ENCODE results near the gene ASB4. TPM values are rescaled to one million over a fixed set of nuclear protein-coding genes. Genes with fewer than 3 reads are reported as not detected.
A peak's percentile ranks its signal among the peaks of the same experiment; 100 is the strongest.

Gene ASB4
- polyA plus RNA-seq, 1 experiment: 0.06 TPM

DNA sequence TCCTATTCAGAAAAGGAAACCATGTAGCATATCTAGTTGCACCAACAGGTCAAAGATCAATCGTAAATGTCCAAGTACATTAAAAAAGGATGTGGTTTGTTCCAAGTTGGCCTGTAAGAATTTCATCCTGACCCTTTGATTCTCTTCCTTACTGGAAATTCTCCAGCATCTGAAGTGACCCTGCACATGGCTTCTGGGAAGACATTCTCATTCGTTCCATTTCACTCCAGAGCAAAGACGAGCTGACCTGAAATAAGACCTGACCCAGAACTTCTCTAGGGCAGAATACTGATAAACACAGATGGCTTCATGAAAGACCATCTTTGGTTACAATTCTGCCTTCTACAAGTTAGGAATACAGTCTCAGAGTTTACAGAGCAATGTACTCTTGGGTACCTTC lies 39.8 kb downstream of the ASB4 start:
- Histone ChIP-seq H3K27me3 (ENCODE audit: control insufficient read depth, insufficient read depth, low read length) (no peaks in the 10 kb centered on the region), H3K9me3 (ENCODE audit: control insufficient read depth, insufficient read depth, low read length) (no peaks in the 10 kb centered on the region), H3K4me3 (ENCODE audit: low read depth, low read length) (no peak overlapping the region), H3K27ac (ENCODE audit: low read depth, low read length) (no peak overlapping the region)
- POLR2A ChIA-PET: no interaction called here
- DNase-seq (ENCODE audit: low read depth, low spot score): no peak
- TF ChIP-seq, protein P1, sequence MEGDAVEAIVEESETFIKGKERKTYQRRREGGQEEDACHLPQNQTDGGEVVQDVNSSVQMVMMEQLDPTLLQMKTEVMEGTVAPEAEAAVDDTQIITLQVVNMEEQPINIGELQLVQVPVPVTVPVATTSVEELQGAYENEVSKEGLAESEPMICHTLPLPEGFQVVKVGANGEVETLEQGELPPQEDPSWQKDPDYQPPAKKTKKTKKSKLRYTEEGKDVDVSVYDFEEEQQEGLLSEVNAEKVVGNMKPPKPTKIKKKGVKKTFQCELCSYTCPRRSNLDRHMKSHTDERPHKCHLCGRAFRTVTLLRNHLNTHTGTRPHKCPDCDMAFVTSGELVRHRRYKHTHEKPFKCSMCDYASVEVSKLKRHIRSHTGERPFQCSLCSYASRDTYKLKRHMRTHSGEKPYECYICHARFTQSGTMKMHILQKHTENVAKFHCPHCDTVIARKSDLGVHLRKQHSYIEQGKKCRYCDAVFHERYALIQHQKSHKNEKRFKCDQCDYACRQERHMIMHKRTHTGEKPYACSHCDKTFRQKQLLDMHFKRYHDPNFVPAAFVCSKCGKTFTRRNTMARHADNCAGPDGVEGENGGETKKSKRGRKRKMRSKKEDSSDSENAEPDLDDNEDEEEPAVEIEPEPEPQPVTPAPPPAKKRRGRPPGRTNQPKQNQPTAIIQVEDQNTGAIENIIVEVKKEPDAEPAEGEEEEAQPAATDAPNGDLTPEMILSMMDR (IDR thresholded peaks at IDR 0.05; ENCODE audit: low read depth, low read length): no peak
- CTCF ChIA-PET: interaction anchor here (5.2 to 17.2 kb wide), 5 partner anchors 14 to 163 kb away, joined by 50 to 641 read pairs (median 77); no protein-coding TSS in a partner anchor

DNA sequence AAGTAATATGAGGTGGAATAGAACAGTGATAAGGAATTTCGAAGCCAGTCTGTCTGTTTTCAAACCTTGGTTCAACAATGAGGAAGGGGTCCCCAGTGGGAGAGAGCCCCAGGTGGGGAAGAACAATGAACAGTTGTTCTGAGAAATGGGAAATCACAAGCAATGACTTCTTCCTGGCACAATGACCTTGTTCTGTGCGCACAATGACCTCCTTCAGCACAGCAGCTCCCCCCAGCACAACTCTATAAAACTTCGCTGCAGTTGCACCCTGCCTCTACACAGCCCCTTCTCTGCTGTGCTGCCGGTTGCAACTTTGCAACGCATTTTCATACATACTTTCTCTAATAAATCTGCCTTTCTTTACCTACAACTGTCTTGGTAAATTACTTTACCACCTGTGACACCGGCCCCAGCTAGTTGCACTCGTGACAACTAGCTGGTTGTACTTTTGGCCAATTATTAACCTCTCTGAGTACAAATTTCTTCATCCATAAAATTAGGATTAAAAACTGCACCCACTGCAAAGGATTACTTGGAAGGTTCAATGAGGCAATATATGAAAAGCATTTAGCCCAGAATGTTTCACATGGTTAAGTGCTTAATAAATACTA lies 40.5 kb downstream of the ASB4 start:
- Histone ChIP-seq H3K4me3 (ENCODE audit: low read depth, low read length) (no peak overlapping the region), H3K9me3 (ENCODE audit: control insufficient read depth, insufficient read depth, low read length) (no peaks in the 10 kb centered on the region), H3K27ac (ENCODE audit: low read depth, low read length) (no peak overlapping the region), H3K27me3 (ENCODE audit: control insufficient read depth, insufficient read depth, low read length) (no peaks in the 10 kb centered on the region)
- ChIA-PET POLR2A (no interaction called here), CTCF (interaction anchor here (0.9 to 17.2 kb wide), 17 partner anchors 9 to 345 kb away, joined by 3 to 641 read pairs (median 5); no protein-coding TSS in a partner anchor)
- TF ChIP-seq, protein P1 (IDR thresholded peaks at IDR 0.05; ENCODE audit: low read depth, low read length): no peak
- no peak for DNase-seq (ENCODE audit: low read depth, low spot score)

DNA sequence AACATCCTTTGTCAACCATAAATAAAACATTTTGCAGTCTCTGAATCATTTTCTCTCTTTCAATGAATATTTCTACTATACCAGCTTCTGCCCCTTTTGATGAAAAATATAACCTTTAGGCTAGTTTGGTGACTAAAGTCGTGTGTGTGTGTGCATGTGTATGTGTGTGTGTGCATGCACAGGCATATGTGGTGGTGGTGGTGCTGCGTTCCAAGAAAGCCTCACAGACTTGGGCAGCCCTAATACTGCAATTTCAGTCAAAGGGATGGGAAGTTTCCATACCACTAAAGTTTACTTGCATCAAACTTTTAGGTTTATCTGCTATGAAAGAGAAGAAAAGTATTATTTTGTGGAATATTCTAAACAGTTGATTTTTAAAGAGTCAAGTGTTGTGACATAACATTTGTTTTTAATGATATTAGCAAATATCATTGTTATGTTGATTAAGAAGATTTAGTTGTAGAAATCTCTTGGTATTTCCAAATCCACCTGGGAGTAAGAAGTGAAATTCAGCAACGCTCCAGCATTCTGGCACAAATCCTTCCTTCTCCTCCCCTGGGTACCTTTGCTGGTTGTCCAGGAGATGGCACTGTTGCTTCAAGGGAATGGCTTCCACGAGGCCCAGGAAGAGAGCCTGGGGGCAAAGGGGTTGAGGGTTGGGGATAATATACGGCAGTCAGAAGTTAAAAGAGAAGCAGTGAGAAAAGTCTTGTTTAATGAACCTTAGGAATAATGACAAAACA lies 41.5 kb downstream of the ASB4 start:
- DNase-seq (ENCODE audit: low read depth, low spot score): no peak
- TF ChIP-seq, protein P1 (IDR thresholded peaks at IDR 0.05; ENCODE audit: low read depth, low read length): peak; percentile 90
- Histone ChIP-seq H3K27me3 (ENCODE audit: control insufficient read depth, insufficient read depth, low read length) (no peaks in the 10 kb centered on the region), H3K9me3 (ENCODE audit: control insufficient read depth, insufficient read depth, low read length) (no peaks in the 10 kb centered on the region), H3K27ac (ENCODE audit: low read depth, low read length) (no peak overlapping the region), H3K4me3 (ENCODE audit: low read depth, low read length) (no peak overlapping the region)
- CTCF ChIA-PET: interaction anchor here (0.9 to 17.2 kb wide), 20 partner anchors 8 to 344 kb away, joined by 3 to 641 read pairs (median 6); no protein-coding TSS in a partner anchor
- POLR2A ChIA-PET: no interaction called here

DNA sequence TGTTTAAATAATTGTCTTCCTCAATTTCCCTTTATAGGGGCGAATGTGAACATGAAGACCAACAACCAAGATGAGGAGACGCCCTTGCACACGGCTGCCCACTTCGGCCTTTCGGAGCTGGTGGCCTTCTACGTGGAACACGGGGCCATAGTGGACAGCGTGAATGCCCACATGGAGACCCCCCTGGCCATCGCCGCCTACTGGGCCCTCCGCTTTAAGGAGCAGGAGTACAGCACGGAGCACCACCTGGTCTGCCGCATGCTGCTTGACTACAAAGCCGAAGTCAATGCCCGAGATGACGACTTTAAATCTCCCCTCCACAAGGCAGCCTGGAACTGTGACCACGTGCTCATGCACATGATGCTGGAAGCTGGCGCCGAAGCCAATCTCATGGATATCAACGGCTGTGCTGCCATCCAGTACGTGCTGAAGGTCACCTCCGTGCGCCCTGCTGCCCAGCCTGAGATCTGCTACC lies 42.1 kb downstream of the ASB4 start:
- Histone ChIP-seq H3K4me3 (ENCODE audit: low read depth, low read length) (no peak overlapping the region), H3K27me3 (ENCODE audit: control insufficient read depth, insufficient read depth, low read length) (no peaks in the 10 kb centered on the region), H3K9me3 (ENCODE audit: control insufficient read depth, insufficient read depth, low read length) (no peaks in the 10 kb centered on the region), H3K27ac (ENCODE audit: low read depth, low read length) (no peak overlapping the region)
- no peak for DNase-seq (ENCODE audit: low read depth, low spot score)
- ChIA-PET CTCF (interaction anchor here (1.3 to 17.2 kb wide), 13 partner anchors 11 to 343 kb away, joined by 3 to 641 read pairs (median 10); no protein-coding TSS in a partner anchor), POLR2A (no interaction called here)
- TF ChIP-seq, protein P1 (IDR thresholded peaks at IDR 0.05; ENCODE audit: low read depth, low read length): no peak

DNA sequence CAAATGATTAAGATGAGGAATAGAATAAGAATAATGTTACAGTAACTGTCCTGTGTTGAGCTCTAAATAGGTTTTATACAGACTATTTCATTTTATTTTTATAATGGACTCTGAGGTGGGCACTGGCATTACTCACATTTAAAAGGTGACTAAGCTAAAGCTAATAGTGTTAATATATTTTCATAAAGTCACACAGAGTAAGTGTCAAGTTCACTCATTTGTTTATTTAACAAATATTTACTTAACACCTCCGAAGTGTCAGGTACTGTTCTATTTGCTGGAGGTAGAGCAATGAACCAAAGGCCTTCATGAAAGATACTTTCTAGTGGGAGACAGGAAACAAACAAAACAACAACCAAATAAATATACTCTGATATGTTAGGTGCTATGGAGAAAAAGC lies 44.0 kb downstream of the ASB4 start:
- peaks cover 2% of the 10 kb centered on the region for H3K27me3 ChIP-seq (ENCODE audit: control insufficient read depth, insufficient read depth, low read length)
- TF ChIP-seq, protein P1 (IDR thresholded peaks at IDR 0.05; ENCODE audit: low read depth, low read length): no peak
- no peak for DNase-seq (ENCODE audit: low read depth, low spot score)
- CTCF ChIA-PET: interaction anchor here (0.6 to 17.2 kb wide), 9 partner anchors 11 to 243 kb away, joined by 3 to 641 read pairs (median 50); no protein-coding TSS in a partner anchor
- no peaks in the 10 kb centered on the region for H3K9me3 ChIP-seq (ENCODE audit: control insufficient read depth, insufficient read depth, low read length)
- POLR2A ChIA-PET: no interaction called here
- H3K27ac ChIP-seq (ENCODE audit: low read depth, low read length): no peak overlapping the region
- no peak overlapping the region for H3K4me3 ChIP-seq (ENCODE audit: low read depth, low read length)
